DND-41 (cell line): ENCODE results near the gene MBLAC2.

Experiments used
- ATAC-seq: fragments of 200-7000 bp; cut with Tn5 transposase; 3 replicates; pipeline ENCODE4 v1.9.1; 2021; ENCODE audit warnings: low read depth; ENCODE audit not compliant: insufficient read depth
- DNase-seq: peaks from one replicate; pipeline ENCODE4 v3.0.0-alpha.2; 2020
- H2AFZ ChIP-seq: 2 replicates; pipeline ENCODE4 v1.6.0; 2012; ENCODE audit warnings: low read depth, low read length
- H3K27ac ChIP-seq: 2 replicates; pipeline ENCODE4 v1.5.1; 2012; ENCODE audit warnings: low read length, inconsistent platforms
- H3K27me3 ChIP-seq: fragments of 200-600 bp; sonication (generic); 2 replicates; pipeline ENCODE4 v1.6.0; 2012; ENCODE audit warnings: low read length, mild to moderate bottlenecking, inconsistent platforms; ENCODE audit not compliant: insufficient read depth, poor library complexity
- H3K36me3 ChIP-seq: 2 replicates; pipeline ENCODE4 v1.5.1; 2012; ENCODE audit warnings: low read length, inconsistent platforms; ENCODE audit not compliant: insufficient read depth
- H3K4me1 ChIP-seq: 2 replicates; pipeline ENCODE4 v1.5.1; 2012; ENCODE audit warnings: mild to moderate bottlenecking, low read length; ENCODE audit not compliant: insufficient read depth
- H3K4me2 ChIP-seq: 2 replicates; pipeline ENCODE4 v1.6.0; 2012; ENCODE audit warnings: mild to moderate bottlenecking, moderate library complexity, low read length, inconsistent platforms; ENCODE audit not compliant: insufficient read depth
- H3K4me3 ChIP-seq, 2 experiments: fragments of 200-600 bp in 1 of 2; shearing (Covaris generic) in 1 of 2; 2 replicates each; pipeline ENCODE4 v1.5.1; 2012 to 2016; ENCODE audit warnings: inconsistent platforms in 2 of 2, low read length in 2 of 2, mild to moderate bottlenecking in 2 of 2, low read depth in 1 of 2, moderate library complexity in 1 of 2
- H3K79me2 ChIP-seq: 2 replicates; pipeline ENCODE4 v1.6.0; 2012; ENCODE audit warnings: low read length, inconsistent platforms; ENCODE audit not compliant: insufficient read depth
- H3K9ac ChIP-seq: 2 replicates; pipeline ENCODE4 v1.6.0; 2012; ENCODE audit warnings: low read depth, mild to moderate bottlenecking, inconsistent platforms, low read length, moderate library complexity
- H3K9me3 ChIP-seq: 2 replicates; pipeline ENCODE4 v1.5.1; 2012; ENCODE audit warnings: low read length, moderate library complexity, mild to moderate bottlenecking, inconsistent platforms; ENCODE audit not compliant: insufficient read depth, severe bottlenecking
- H4K20me1 ChIP-seq: 2 replicates; pipeline ENCODE4 v1.6.0; 2012; ENCODE audit warnings: low read length; ENCODE audit not compliant: insufficient read depth
- EZH2 ChIP-seq: IDR thresholded peaks from 3 replicates; pipeline ENCODE4 v1.6.1; 2012; ENCODE audit warnings: borderline replicate concordance, low read depth, mild to moderate bottlenecking, moderate library complexity, low read length, inconsistent platforms; ENCODE audit not compliant: severe bottlenecking
- TF ChIP-seq, protein P1 (sequence below): IDR thresholded peaks from 2 replicates; pipeline ENCODE4 v1.5.1; 2012; ENCODE audit warnings: borderline replicate concordance, low read length, moderate library complexity, mild to moderate bottlenecking; ENCODE audit not compliant: poor library complexity, severe bottlenecking; ENCODE audit errors: extremely low read depth

Gene MBLAC2

DNA sequence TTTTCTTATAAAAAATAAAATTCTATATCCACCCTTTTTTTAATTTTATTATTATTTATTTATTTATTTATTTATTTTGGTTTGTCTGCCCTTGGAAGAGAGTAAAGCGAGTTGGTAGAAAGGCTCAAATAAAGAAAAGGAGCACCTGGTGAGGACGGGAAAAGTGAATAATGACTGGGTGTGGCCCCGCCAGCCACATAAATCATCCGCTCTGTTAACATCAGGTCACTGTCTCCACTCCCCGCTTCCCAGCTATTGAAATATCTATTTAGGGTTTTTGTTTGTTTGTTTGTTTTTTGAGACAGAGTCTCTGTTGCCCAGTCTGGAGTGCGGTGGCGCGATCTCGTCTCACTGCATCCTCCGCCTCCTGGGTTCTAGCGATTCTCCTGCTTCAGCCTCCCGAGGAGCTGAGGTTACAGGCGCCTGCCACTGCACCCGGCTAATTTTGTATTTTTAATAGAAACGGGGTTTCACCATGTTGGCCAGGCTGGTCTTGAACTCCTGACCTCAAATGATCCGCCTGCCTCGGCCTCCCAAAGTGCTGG lies 937 bp upstream of the MBLAC2 start:
- peak overlapping the region; percentile 53 to 91; a peak in 2 of 4 replicates for H3K4me3 ChIP-seq
- DNase-seq, result no peak
- H3K4me2 ChIP-seq, result peak overlapping the region; percentile 80

DNA sequence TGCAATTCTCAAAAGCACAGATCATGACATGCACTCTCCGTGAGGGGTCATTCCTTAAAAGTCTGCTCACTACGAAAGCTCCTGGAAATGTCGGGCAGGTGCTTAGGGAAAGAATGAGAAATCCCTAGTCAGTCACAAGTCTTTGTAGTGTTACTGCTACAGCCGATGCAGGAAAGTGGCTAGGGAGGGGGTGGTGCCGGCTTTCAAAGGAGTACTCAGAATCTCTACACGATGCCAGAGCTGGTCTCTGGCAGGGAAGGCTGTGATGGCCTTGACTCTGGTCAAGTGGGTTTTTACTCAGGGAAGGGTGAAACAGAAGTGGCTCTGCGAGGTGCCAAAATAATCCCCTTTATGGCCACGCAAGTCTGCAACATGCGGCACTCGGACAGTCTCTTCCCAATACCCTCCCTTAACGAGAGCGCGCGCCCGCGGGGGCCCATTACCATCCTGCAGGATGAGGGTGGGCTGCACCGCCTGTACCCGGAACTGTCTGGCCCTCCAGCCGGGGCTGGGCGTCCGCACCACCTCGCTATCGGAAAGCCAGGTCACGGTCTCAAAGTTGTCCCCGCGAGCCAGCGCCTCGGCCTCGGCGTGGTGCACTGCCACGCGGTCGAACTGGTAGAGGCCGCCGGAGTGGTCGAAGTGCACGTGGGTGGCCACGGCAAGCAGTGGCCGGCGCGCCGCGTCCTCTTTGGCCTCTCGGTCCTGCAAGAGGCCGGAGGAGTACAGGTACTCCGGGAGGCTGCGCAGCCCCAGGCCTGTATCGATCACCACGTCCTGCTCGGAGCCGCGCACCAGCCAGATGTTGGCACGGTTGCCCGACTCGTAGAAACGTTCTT lies 956 bp downstream of the MBLAC2 start:
- H3K9ac ChIP-seq, result peak overlapping the region; percentile 88
- peaks cover 8% of the 10 kb centered on the region for H3K36me3 ChIP-seq
- H3K27me3 ChIP-seq, result no peaks in the 10 kb centered on the region
- no peak for TF ChIP-seq EZH2
- TF ChIP-seq, protein P1, sequence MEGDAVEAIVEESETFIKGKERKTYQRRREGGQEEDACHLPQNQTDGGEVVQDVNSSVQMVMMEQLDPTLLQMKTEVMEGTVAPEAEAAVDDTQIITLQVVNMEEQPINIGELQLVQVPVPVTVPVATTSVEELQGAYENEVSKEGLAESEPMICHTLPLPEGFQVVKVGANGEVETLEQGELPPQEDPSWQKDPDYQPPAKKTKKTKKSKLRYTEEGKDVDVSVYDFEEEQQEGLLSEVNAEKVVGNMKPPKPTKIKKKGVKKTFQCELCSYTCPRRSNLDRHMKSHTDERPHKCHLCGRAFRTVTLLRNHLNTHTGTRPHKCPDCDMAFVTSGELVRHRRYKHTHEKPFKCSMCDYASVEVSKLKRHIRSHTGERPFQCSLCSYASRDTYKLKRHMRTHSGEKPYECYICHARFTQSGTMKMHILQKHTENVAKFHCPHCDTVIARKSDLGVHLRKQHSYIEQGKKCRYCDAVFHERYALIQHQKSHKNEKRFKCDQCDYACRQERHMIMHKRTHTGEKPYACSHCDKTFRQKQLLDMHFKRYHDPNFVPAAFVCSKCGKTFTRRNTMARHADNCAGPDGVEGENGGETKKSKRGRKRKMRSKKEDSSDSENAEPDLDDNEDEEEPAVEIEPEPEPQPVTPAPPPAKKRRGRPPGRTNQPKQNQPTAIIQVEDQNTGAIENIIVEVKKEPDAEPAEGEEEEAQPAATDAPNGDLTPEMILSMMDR, result no peak
- peaks cover 55% of the 10 kb centered on the region for H3K4me1 ChIP-seq
- peaks cover 35% of the 10 kb centered on the region for H3K79me2 ChIP-seq
- DNase-seq (peak; percentile 55), ATAC-seq (peak; percentile 24)
- H3K9me3 ChIP-seq, result no peaks in the 10 kb centered on the region
- peak overlapping the region; percentile 97 for H2AFZ ChIP-seq
- peak overlapping the region; percentile 80 for H3K4me2 ChIP-seq
- peak overlapping the region; percentile 67 to 91 for H3K4me3 ChIP-seq
- H4K20me1 ChIP-seq, result peaks cover 3% of the 10 kb centered on the region; the same call in 1 of the 2 replicates
- H3K27ac ChIP-seq, result peak overlapping the region; percentile 89

More for the DNA sequence above, 937 bp upstream of the MBLAC2 start:
- peaks cover 55% of the 10 kb centered on the region for H3K4me1 ChIP-seq
- H3K79me2 ChIP-seq, result peaks cover 35% of the 10 kb centered on the region
- peak overlapping the region; percentile 88; the same call in 1 of the 2 replicates for H3K9ac ChIP-seq
- peaks cover 3% of the 10 kb centered on the region; the same call in 1 of the 2 replicates for H4K20me1 ChIP-seq
- H3K36me3 ChIP-seq, result peaks cover 8% of the 10 kb centered on the region
- peak overlapping the region; percentile 97; the same call in 1 of the 2 replicates for H2AFZ ChIP-seq
- no peak for ATAC-seq
- no peaks in the 10 kb centered on the region for H3K9me3 ChIP-seq
- no peaks in the 10 kb centered on the region for H3K27me3 ChIP-seq
- no peak overlapping the region for H3K27ac ChIP-seq
- TF ChIP-seq EZH2, result no peak
- TF ChIP-seq, protein P1, result no peak

DNA sequence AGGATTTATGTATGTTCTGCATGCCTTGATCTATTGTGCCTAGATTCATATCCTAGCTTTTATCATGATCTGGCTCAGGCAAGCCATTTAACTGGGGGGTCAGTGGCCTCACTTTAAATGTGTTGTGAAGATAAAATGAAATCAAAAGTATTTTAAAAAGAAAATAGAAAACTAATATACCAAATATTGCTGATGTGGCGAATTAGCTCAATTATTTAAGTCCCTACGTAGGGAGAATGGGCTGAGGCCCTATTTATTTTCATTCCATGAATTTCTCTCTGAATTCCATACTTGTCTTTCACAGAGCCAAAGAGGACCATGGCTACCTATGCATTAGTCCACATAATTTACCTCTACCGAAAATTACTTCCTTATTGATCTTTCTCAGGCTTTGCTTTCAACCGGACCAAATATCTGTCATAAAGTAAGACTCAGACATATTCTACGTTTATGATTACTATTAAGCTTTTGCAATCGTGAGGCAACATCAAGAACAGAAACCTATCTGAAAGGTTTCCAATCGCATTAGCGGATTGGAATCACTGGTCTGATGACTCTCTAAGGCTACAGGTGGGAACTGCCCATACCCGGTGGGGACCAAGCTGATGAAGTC lies 1.7 kb downstream of the MBLAC2 start:
- ATAC-seq (no peak), DNase-seq (no peak)
- no peaks in the 10 kb centered on the region for H3K9me3 ChIP-seq
- H3K4me1 ChIP-seq, result peaks cover 53% of the 10 kb centered on the region
- H3K4me2 ChIP-seq, result peak overlapping the region; percentile 80
- H3K9ac ChIP-seq, result peak overlapping the region; percentile 88
- H3K27me3 ChIP-seq, result no peaks in the 10 kb centered on the region
- H3K79me2 ChIP-seq, result peaks cover 35% of the 10 kb centered on the region
- TF ChIP-seq, protein P1, result no peak
- no peak for TF ChIP-seq EZH2
- H3K27ac ChIP-seq, result peak overlapping the region; percentile 89; the same call in 1 of the 2 replicates
- H4K20me1 ChIP-seq, result peaks cover 3% of the 10 kb centered on the region; the same call in 1 of the 2 replicates
- H2AFZ ChIP-seq, result peak overlapping the region; percentile 97
- H3K36me3 ChIP-seq, result peaks cover 8% of the 10 kb centered on the region
- H3K4me3 ChIP-seq, result peak overlapping the region; percentile 67 to 91; a peak in 3 of 4 replicates
